HUES64 (cell line): Measurements from ENCODE around the gene ADGRA3.

Experiments used
- H3K27ac ChIP-seq: 2 replicates; pipeline ENCODE4 v1.7.0; 2013; ENCODE audit warnings: low read depth, low read length, inconsistent platforms
- H3K27me3 ChIP-seq: 2 replicates; pipeline ENCODE4 v1.6.1; 2013; ENCODE audit warnings: mild to moderate bottlenecking, low read length; ENCODE audit not compliant: insufficient read depth
- H3K36me3 ChIP-seq: 2 replicates; pipeline ENCODE4 v1.6.1; 2013; ENCODE audit warnings: mild to moderate bottlenecking, low read length; ENCODE audit not compliant: insufficient read depth
- H3K4me1 ChIP-seq: 2 replicates; pipeline ENCODE4 v1.6.1; 2013; ENCODE audit warnings: mild to moderate bottlenecking, low read length, moderate library complexity; ENCODE audit not compliant: insufficient read depth
- H3K4me3 ChIP-seq: 2 replicates; pipeline ENCODE4 v1.5.1; 2013; ENCODE audit warnings: mild to moderate bottlenecking, low read length, moderate library complexity
- H3K9ac ChIP-seq: 2 replicates; pipeline ENCODE4 v1.6.1; 2013; ENCODE audit warnings: mild to moderate bottlenecking, low read depth, low read length
- H3K9me3 ChIP-seq: 2 replicates; pipeline ENCODE4 v1.6.1; 2013; ENCODE audit warnings: low read depth, low read length; ENCODE audit not compliant: insufficient read depth
- WGBS: fragments of 150-250, 120-280 bp; methylation state at CpG from one replicate; pipeline ENCODE4 v1.1.7; 2013; ENCODE audit warnings: missing lambda C conversion rate; 5-methylcytosine and 5-hydroxymethylcytosine counted together

The ADGRA3 gene

DNA sequence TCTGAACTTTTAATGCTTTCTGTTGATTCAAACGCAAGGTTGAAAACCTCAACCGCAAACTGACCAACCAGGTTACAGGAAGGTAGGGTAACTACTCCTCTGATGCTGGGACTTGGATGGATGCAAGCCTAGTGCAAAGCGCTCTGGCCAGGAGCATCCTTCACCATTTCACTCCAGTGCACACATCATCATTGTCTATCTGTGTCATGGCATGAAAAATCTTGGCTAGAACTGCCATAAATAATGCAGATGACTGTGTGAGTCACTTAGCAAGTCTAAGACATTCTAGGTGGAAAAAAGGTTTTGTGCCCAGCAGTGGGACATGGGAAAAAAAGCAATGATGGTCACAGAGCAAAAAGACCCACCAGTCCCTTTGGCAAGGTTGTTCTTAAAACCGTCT lies 10.9 kb downstream of the ADGRA3 start:
- Histone ChIP-seq H3K9ac (no peak overlapping the region), H3K9me3 (no peaks in the 10 kb centered on the region), H3K4me1 (peaks cover 51% of the 10 kb centered on the region), H3K27me3 (no peaks in the 10 kb centered on the region), H3K27ac (no peak overlapping the region), H3K36me3 (no peaks in the 10 kb centered on the region), H3K4me3 (no peak overlapping the region)
- WGBS: 95% methylated on average over 4 of the region's 4 CpGs

DNA sequence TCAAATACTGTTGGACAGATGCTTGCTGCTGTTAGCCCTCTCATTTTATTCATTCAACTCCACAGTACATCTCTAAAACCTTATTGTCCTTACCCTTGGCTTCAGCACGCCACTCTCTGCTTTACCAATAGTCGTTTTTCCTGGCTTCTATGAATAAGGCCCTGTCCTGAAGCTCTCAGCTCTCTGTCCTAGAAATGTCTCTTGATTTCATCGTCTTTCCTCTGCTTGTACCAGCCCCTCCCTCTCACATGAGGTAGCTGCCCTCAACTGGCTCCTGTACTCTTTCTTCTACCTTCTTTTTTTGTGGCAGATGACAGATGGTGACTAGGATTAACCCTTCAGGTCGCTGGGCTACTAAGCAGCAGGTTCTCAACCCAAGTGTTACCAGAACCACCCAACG lies 11.4 kb downstream of the ADGRA3 start:
- no peak overlapping the region for H3K27ac ChIP-seq
- 85% methylated on average over 5 of the region's 5 CpGs for WGBS
- H3K9ac ChIP-seq: no peak overlapping the region
- H3K36me3 ChIP-seq: no peaks in the 10 kb centered on the region
- no peaks in the 10 kb centered on the region for H3K27me3 ChIP-seq
- no peak overlapping the region for H3K4me3 ChIP-seq
- H3K4me1 ChIP-seq: peaks cover 51% of the 10 kb centered on the region
- H3K9me3 ChIP-seq: no peaks in the 10 kb centered on the region

DNA sequence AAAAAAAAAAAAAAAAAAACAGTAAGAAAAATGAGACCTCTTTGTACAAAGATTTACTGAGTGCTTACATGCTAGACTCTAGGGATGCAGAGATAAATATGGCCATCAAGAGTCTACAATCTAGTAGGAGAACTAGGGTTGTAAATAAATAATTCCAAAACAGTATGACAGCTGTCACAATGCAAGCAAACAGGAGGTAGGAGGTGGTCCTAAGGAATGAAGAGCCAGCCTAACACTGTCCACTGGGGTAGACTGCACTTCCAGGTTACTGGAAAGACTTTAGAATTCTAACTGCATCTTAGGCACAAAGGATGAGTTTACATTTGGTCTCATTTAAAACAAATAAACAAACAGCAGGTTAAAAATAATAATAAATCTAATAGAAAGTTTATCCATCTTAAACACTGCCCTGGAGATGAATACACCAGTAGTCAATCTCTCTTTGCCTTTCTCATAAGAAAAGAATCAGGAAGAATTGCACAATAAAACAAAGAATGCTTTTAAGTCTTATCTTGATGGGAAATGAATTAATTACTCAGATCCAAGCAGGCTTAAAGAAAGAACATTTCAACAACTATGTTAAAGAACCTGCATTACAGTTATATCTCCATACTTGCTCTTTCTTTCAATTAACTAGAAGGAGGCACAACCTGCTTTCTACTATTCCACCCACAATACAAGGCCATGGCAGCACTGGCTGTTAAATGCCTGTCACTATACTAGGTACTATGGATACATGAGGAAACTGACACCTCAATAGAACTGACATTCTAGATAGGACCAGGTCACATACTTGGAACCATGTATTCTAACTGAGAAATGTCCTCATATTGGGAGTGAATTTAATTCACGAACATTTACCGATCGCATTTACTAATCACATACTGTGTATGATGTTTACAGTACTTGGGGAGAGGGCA lies 12.7 kb downstream of the ADGRA3 start:
- Histone ChIP-seq H3K4me3 (no peak overlapping the region), H3K27ac (no peak overlapping the region), H3K9ac (no peak overlapping the region), H3K4me1 (peaks cover 43% of the 10 kb centered on the region), H3K9me3 (no peaks in the 10 kb centered on the region), H3K27me3 (no peaks in the 10 kb centered on the region), H3K36me3 (no peaks in the 10 kb centered on the region)
- 100% methylated on average over 1 of the region's 3 CpGs for WGBS

DNA sequence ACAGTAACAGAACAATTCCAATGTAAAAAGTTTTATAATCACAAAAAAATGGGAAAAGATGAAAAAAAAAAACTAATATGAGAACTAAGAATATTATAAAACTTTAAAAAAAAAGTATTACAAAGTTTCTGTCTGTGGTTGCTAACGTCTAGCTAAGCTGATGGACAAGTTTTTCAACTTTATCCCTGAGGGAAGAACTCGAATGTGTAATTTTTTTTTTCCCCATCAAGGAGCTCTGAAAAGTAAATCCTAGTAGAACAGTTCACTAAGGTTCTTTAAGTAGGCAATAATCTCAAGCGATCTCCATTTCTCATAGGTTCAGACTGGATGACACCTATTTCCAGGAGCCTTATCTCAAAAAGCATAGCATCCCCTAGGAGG lies 14.2 kb downstream of the ADGRA3 start:
- Histone ChIP-seq H3K27ac (no peak overlapping the region), H3K36me3 (no peaks in the 10 kb centered on the region), H3K4me1 (peaks cover 33% of the 10 kb centered on the region), H3K9ac (no peak overlapping the region), H3K27me3 (no peaks in the 10 kb centered on the region), H3K4me3 (no peak overlapping the region), H3K9me3 (no peaks in the 10 kb centered on the region)
- 89% methylated on average over 2 of the region's 3 CpGs for WGBS

DNA sequence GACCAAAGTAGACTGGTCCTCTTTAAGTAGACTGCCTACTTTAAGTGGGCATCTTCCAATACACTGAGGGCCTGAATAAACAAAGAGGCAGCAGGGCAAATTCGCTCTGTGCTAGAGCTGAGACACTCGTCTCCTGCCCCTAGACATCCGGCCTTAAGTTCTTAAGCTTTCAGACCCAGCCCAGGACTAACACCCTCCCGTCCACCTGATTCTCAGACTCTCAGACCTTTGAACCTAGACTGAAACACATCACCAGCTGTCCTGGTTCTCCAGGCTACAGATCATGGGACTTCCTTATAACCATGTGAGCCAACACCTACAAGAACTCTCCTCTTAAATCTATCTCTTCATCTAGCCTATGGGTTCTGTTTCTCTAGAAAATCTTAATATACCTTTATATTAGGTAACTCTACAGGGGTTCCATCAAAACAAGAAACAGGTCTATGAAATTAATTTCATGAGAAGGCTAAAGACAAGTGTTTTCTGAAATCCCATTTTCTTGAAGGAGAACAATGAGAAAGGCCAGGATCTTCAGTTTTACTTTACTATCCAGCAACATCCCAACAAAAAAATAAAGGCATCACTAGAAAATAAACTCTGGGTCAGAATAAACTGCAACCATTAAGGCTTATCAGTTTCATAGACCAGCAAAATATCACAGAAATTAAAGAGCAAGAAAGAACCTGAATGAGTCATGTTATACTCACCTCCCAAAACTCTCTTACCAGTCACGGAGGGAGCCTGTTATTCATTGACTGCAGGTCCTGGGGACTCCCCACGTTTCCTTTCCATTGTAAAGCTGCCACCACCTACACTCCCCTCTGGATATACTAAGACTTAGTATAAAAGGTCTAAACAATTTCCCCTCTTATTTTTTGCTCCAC lies 14.8 kb downstream of the ADGRA3 start:
- H3K36me3 ChIP-seq: no peaks in the 10 kb centered on the region
- H3K27me3 ChIP-seq: no peaks in the 10 kb centered on the region
- H3K4me1 ChIP-seq: peaks cover 27% of the 10 kb centered on the region
- WGBS: 67% methylated on average over 6 of the region's 6 CpGs
- no peak overlapping the region for H3K9ac ChIP-seq
- no peak overlapping the region for H3K27ac ChIP-seq
- H3K4me3 ChIP-seq: no peak overlapping the region
- H3K9me3 ChIP-seq: no peaks in the 10 kb centered on the region

DNA sequence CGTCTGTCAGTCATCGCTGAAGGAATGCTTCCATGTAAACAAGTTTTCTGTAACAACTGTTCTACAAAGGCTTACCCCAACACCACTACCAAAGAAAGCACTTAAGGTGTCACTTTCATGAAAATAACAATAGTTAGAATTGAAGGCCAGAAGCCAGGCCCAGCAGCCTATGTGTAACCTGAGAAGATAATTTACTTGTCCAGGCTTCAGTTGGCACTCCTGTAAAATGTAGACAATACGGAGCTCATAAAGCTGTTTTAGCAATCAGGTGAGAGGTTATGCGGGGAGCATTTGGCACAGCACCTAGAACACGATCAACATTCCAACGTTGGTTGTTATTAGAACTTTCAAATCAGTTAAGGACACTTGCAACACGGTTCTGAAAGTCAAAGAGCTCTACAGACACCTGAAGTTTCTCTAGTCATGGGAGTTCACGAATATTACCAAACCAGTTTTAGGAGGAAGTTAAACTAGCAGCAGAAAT lies 15.7 kb downstream of the ADGRA3 start:
- Histone ChIP-seq H3K4me3 (no peak overlapping the region), H3K9ac (no peak overlapping the region), H3K36me3 (no peaks in the 10 kb centered on the region), H3K27me3 (no peaks in the 10 kb centered on the region), H3K4me1 (peaks cover 19% of the 10 kb centered on the region), H3K9me3 (no peaks in the 10 kb centered on the region), H3K27ac (peak overlapping the region; percentile 32; the same call in 1 of the 2 replicates)
- 82% methylated on average over 7 of the region's 8 CpGs for WGBS

DNA sequence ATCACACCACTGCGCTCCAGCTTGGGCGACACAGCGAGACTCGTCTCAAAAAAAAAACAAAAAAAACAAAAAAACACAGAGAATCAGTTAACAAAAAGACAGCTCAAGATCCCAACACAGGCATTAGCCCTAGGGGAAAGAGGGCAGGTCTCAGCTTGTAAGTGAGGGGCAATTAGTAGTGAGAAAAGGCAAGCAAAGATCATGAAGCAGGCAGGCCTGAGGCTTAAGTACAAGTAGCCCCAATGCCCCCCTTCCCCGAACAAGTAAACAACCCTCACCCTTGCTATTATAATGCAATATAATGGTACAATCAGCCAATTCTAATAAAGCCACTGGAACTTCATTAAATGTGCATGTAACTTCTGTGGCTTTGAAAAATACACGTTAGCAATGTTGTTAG lies 17.0 kb downstream of the ADGRA3 start:
- no peaks in the 10 kb centered on the region for H3K27me3 ChIP-seq
- peak overlapping the region; percentile 14; the same call in 1 of the 2 replicates for H3K27ac ChIP-seq
- no peaks in the 10 kb centered on the region for H3K9me3 ChIP-seq
- H3K36me3 ChIP-seq: no peaks in the 10 kb centered on the region
- 79% methylated on average over 6 of the region's 6 CpGs for WGBS
- H3K4me1 ChIP-seq: peaks cover 7% of the 10 kb centered on the region
- no peak overlapping the region for H3K9ac ChIP-seq
- H3K4me3 ChIP-seq: no peak overlapping the region

DNA sequence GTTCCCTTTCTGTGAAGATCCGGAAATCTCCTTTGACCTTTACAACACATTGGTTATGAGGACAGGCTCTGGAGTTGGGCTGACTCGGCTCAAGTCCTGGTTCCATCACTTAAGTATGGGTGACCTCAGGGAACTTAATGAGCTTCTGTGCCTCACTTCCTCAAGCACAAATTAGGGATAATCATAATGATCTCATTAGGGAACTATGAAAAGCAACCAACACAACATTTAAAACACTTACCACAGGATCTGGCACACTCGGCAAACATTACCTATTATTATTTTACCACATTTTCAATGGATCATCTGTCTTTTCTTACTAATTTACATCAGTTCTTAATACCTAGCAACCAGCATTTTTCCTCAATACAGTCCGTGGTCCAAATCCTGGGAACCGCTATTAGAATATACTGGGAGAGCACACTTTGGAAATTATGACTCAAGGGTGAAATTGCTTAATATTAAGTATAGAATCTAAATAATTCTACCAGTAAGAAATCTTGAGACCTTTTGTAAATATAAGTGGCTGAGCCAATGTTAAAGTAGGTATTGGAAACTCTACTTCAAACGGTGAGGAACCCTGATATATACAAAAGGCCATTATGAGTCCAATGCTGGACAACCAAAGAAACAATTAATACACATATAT lies 19.6 kb downstream of the ADGRA3 start:
- Histone ChIP-seq H3K4me1 (peaks cover 17% of the 10 kb centered on the region), H3K9me3 (no peaks in the 10 kb centered on the region), H3K27ac (no peak overlapping the region), H3K27me3 (no peaks in the 10 kb centered on the region), H3K36me3 (no peaks in the 10 kb centered on the region), H3K4me3 (no peak overlapping the region), H3K9ac (no peak overlapping the region)
- WGBS: over 99% methylated on average over 5 of the region's 6 CpGs

DNA sequence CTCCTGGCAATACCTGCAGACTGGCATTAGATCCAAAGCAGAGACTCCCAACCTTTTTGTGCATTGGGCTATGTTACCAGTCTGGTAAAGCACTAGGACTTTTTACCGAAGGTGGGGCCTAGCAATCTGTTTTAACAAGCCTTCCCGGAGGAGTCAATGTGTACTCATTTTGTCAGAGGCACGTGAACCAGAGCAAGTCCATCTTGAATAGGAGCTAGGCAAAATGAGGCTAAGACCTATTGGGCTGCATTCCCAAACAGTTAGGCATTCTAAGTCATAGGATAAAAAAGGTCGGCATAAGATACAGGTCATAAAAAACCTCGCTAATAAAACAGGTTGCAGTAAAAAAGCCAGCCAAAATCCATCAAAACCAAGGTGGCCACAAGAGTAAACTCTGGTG lies 22.3 kb downstream of the ADGRA3 start:
- Histone ChIP-seq H3K4me1 (peaks cover 26% of the 10 kb centered on the region), H3K4me3 (no peak overlapping the region), H3K27ac (no peak overlapping the region), H3K36me3 (no peaks in the 10 kb centered on the region), H3K9ac (no peak overlapping the region), H3K27me3 (no peaks in the 10 kb centered on the region), H3K9me3 (no peaks in the 10 kb centered on the region)
- WGBS: 95% methylated on average over 5 of the region's 5 CpGs

DNA sequence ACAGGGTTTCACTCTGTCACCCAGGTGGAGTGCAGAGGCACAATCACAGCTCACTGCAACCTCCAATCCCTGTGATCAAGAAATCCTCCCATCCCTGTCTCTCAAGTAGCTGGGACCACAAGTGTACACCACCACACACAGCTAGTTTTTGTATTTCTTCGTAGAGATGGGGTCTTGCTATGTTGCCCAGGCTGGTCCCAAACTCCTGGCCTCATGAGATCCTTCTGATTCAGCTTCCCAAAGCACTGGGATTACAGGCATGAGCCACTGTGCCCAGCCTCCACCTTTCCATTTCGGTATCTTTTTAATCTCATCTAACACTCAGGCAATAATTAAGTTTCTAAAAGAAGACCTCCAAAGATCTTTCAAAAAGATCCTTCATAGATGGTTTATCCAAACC lies 22.9 kb downstream of the ADGRA3 start:
- Histone ChIP-seq H3K27me3 (no peaks in the 10 kb centered on the region), H3K9ac (no peak overlapping the region), H3K27ac (no peak overlapping the region), H3K36me3 (no peaks in the 10 kb centered on the region), H3K4me1 (peaks cover 26% of the 10 kb centered on the region), H3K9me3 (no peaks in the 10 kb centered on the region), H3K4me3 (no peak overlapping the region)
- 94% methylated on average over 2 of the region's 2 CpGs for WGBS

DNA sequence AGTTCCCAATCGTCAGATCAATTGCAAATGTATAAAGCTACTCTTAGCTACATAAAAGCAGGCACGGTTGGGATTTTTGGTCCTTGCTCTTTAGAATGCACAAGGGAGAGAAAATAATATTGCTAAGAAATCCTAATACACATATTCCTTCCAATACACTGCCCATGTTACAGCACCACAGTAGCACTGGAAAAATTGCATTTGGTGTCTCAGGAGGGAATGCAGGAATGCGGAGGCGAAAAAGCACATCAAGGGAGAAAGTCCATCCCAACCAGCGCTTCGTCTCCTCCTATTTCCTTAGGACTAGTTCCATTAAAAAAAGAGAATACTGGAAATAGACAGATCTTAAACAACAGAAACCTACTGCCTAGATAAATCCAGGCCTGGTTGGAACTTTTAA lies 23.9 kb downstream of the ADGRA3 start:
- Histone ChIP-seq H3K9me3 (no peaks in the 10 kb centered on the region), H3K27ac (no peak overlapping the region), H3K4me3 (no peak overlapping the region), H3K27me3 (no peaks in the 10 kb centered on the region), H3K4me1 (peaks cover 26% of the 10 kb centered on the region), H3K36me3 (no peaks in the 10 kb centered on the region), H3K9ac (no peak overlapping the region)
- WGBS: 71% methylated on average over 6 of the region's 6 CpGs
